HCT116 (cell line): ENCODE results near the gene CACNA1G. TPM values are rescaled to one million over a fixed set of nuclear protein-coding genes. Genes with fewer than 3 reads are reported as not detected.
A peak's percentile ranks its signal among the peaks of the same experiment; 100 is the strongest.

Experiments
- ATAC-seq: fragments of 200-7000 bp; cut with Tn5 transposase; 2 replicates; pipeline ENCODE4 v1.9.1; 2020; ENCODE audit warnings: mild to moderate bottlenecking, moderate library complexity
- BruUV-seq: library from RNA; stranded (reverse); fragments of 400-500 nt; replicated peaks from 2 replicates; lab custom pipeline; 2021; lab: Mats Ljungman, UMichigan
- CTCF ChIA-PET: fragments of 300-600 bp; sonication (Branson Sonifier 250); formaldehyde crosslinking; loops from one replicate; lab custom pipeline; 2021; ENCODE audit warnings: antibody characterized with exemption; lab: Charles Lee
- POLR2A ChIA-PET: fragments of 300-600, 350-600 bp; sonication (Branson Sonifier 250); formaldehyde crosslinking; loops from one replicate; lab custom pipeline; 2021; ENCODE audit warnings: antibody characterized with exemption; lab: Charles Lee
- RAD21 ChIA-PET, 2 experiments: fragments of 300-600 bp; sonication (Branson Sonifier 250); formaldehyde crosslinking; loops; one replicate each; lab custom pipeline; 2023; ENCODE audit warnings: low total read pairs in 2 of 2; ENCODE audit not compliant: uncharacterized antibody in 2 of 2, unreplicated experiment in 2 of 2, low non-redundant PET in 1 of 2; lab: Charles Lee
- DNase-seq: peaks from one replicate; pipeline ENCODE4 v3.0.0-alpha.2; 2010; ENCODE audit warnings: low read depth, low spot score
- H2AFZ ChIP-seq: fragments of 200-600 bp; shearing (Covaris generic), sonication (generic); 2 replicates; pipeline ENCODE4 v1.6.1; 2017; ENCODE audit warnings: low read depth, mixed run types, mixed read lengths, antibody characterized with exemption, low read length; ENCODE audit not compliant: poor library complexity, severe bottlenecking
- H3K27ac ChIP-seq: 2 replicates; pipeline ENCODE4 v1.5.1; 2012; ENCODE audit warnings: low read depth, low read length
- H3K27me3 ChIP-seq: fragments of 200-600 bp; sonication (generic); 2 replicates; pipeline ENCODE4 v1.6.1; 2016; ENCODE audit warnings: mixed run types, low read length, mixed read lengths; ENCODE audit not compliant: insufficient read depth
- H3K36me3 ChIP-seq, 2 experiments: fragments of 200-500 bp in 1 of 2; fragments of 200-600 bp in 1 of 2; sonication (Bioruptor generic) in 1 of 2; sonication (generic) in 1 of 2; 2 replicates each; pipeline versions ENCODE4 v1.5.1 to v1.6.1; 2014 to 2016; ENCODE audit warnings: low read length in 2 of 2, inconsistent platforms in 1 of 2, mixed read lengths in 1 of 2, mixed run types in 1 of 2; ENCODE audit not compliant: insufficient read depth in 2 of 2, control insufficient read depth in 1 of 2
- H3K4me1 ChIP-seq, 2 experiments: fragments of 200-600 bp in 1 of 2; sonication (generic) in 1 of 2; 2 replicates each; pipeline versions ENCODE4 v1.5.1 to v1.6.1; 2012 to 2017; ENCODE audit warnings: low read length in 2 of 2, inconsistent platforms in 1 of 2, mild to moderate bottlenecking in 1 of 2, mixed read lengths in 1 of 2, mixed run types in 1 of 2, moderate library complexity in 1 of 2; ENCODE audit not compliant: insufficient read depth in 2 of 2, control insufficient read depth in 1 of 2
- H3K4me2 ChIP-seq: fragments of 200-600 bp; sonication (generic); 2 replicates; pipeline ENCODE4 v1.6.1; 2017; ENCODE audit warnings: mixed run types, low read length, mixed read lengths
- H3K4me3 ChIP-seq, 2 experiments: fragments of 200-600 bp in 1 of 2; sonication (generic) in 1 of 2; replicated peaks in 1 of 2; 2 replicates each; pipeline ENCODE4 v1.5.1; 2011 to 2016; ENCODE audit warnings: low read length in 2 of 2, control low read depth in 1 of 2, low read depth in 1 of 2, mild to moderate bottlenecking in 1 of 2, mixed read lengths in 1 of 2, mixed run types in 1 of 2
- H3K79me2 ChIP-seq: fragments of 200-600 bp; sonication (generic); 2 replicates; pipeline ENCODE4 v1.6.1; 2017; ENCODE audit warnings: mild to moderate bottlenecking, mixed run types, low read length, moderate library complexity, mixed read lengths; ENCODE audit not compliant: insufficient read depth
- H3K9ac ChIP-seq: fragments of 200-600 bp; sonication (generic); 2 replicates; pipeline ENCODE4 v1.6.1; 2016; ENCODE audit warnings: low read length, mixed read lengths
- H3K9me2 ChIP-seq: fragments of 200-600 bp; sonication (generic), shearing (Covaris generic); 2 replicates; pipeline ENCODE4 v1.6.1; 2017; ENCODE audit warnings: mixed run types, mild to moderate bottlenecking, moderate library complexity; ENCODE audit not compliant: insufficient read depth
- H3K9me3 ChIP-seq, 2 experiments: fragments of 200-500 bp in 1 of 2; fragments of 200-600 bp in 1 of 2; sonication (Bioruptor generic) in 1 of 2; sonication (generic) in 1 of 2; 2 replicates each; pipeline ENCODE4 v1.6.1; 2014 to 2017; ENCODE audit warnings: low read length in 2 of 2, mixed read lengths in 2 of 2, inconsistent platforms in 1 of 2, low read depth in 1 of 2, mild to moderate bottlenecking in 1 of 2, mixed run types in 1 of 2, moderate library complexity in 1 of 2; ENCODE audit not compliant: control insufficient read depth in 1 of 2, insufficient read depth in 1 of 2
- H4K20me1 ChIP-seq: fragments of 200-600 bp; sonication (generic), shearing (Covaris generic); 2 replicates; pipeline ENCODE4 v1.6.1; 2017; ENCODE audit warnings: mixed run types, mild to moderate bottlenecking, moderate library complexity; ENCODE audit not compliant: insufficient read depth
- CBX3 ChIP-seq: IDR thresholded peaks from 2 replicates; pipeline ENCODE4 v1.6.1; 2012; ENCODE audit warnings: low read depth
- CEBPB ChIP-seq: IDR thresholded peaks from 2 replicates; pipeline ENCODE4 v1.6.1; 2012; ENCODE audit warnings: low read depth
- EGR1 ChIP-seq: IDR thresholded peaks from 2 replicates; pipeline ENCODE4 v1.6.1; 2012; ENCODE audit warnings: low read depth
- EZH2 ChIP-seq: fragments of 200-600 bp; sonication (generic); IDR thresholded peaks from 2 replicates; pipeline ENCODE4 v1.6.1; 2017; ENCODE audit warnings: antibody characterized with exemption, mixed run types
- EZH2phosphoT487 ChIP-seq: fragments of 200-600 bp; IDR thresholded peaks from 2 replicates; pipeline ENCODE4 v1.6.1; 2018; ENCODE audit warnings: antibody characterized with exemption, borderline replicate concordance
- FOSL1 ChIP-seq: IDR thresholded peaks from 2 replicates; pipeline ENCODE4 v1.6.1; 2012; ENCODE audit warnings: low read depth
- POLR2A ChIP-seq: IDR thresholded peaks from 2 replicates; pipeline ENCODE4 v1.7.0; 2011; ENCODE audit warnings: borderline replicate concordance; ENCODE audit not compliant: insufficient read depth, insufficient read length; ENCODE audit errors: extremely low read depth
- POLR2AphosphoS5 ChIP-seq: IDR thresholded peaks from 2 replicates; pipeline ENCODE4 v1.6.1; 2011; ENCODE audit warnings: mild to moderate bottlenecking, low read depth, low read length, moderate library complexity
- RAD21 ChIP-seq: IDR thresholded peaks from 2 replicates; pipeline ENCODE4 v1.6.1; 2012; ENCODE audit warnings: low read depth, mild to moderate bottlenecking
- SIN3A ChIP-seq: IDR thresholded peaks from 2 replicates; pipeline ENCODE4 v1.6.1; 2012; ENCODE audit warnings: low read depth
- SRF ChIP-seq: IDR thresholded peaks from 2 replicates; pipeline ENCODE4 v1.6.1; 2012; ENCODE audit warnings: low read depth
- TCF7L2 ChIP-seq: IDR thresholded peaks from 2 replicates; pipeline ENCODE4 v1.7.0; 2011; ENCODE audit warnings: borderline replicate concordance, inconsistent platforms; ENCODE audit not compliant: insufficient read depth, insufficient read length; ENCODE audit errors: extremely low read depth
- YY1 ChIP-seq: IDR thresholded peaks from 2 replicates; pipeline ENCODE4 v1.6.1; 2011; ENCODE audit warnings: low read length, low read depth, moderate library complexity, mild to moderate bottlenecking; ENCODE audit not compliant: insufficient replicate concordance; ENCODE audit errors: extremely low read depth
- ZFX ChIP-seq: fragments of 450-650 bp; IDR thresholded peaks from 2 replicates; pipeline ENCODE4 v1.6.1; 2017
- ZNF274 ChIP-seq: fragments of 200-500 bp; sonication (Bioruptor generic); IDR thresholded peaks from 2 replicates; pipeline ENCODE4 v1.6.1; 2014; ENCODE audit warnings: mild to moderate bottlenecking, low read depth, low read length, inconsistent platforms
- intact Hi-C: fragments of 100-400 bp; cut with micrococcal nuclease; formaldehyde crosslinking; loops from 2 replicates; pipeline ENCODE4 v1.10.0; 2022
- total RNA-seq: library from RNA; stranded (reverse); gene quantifications from one replicate; pipeline ENCODE4 v1.2.1, GENCODE V29; 2021; ENCODE audit not compliant: unreplicated experiment
- TF ChIP-seq, protein P1 (sequence below): IDR thresholded peaks from 2 replicates; pipeline ENCODE4 v1.6.1; 2012
- TF ChIP-seq, protein P2 (sequence below): IDR thresholded peaks from 2 replicates; pipeline ENCODE4 v1.6.1; 2011; ENCODE audit warnings: mild to moderate bottlenecking, low read length, moderate library complexity; ENCODE audit not compliant: insufficient replicate concordance; ENCODE audit errors: extremely low read depth
- TF ChIP-seq, protein P3 (sequence below): IDR thresholded peaks from 2 replicates; pipeline ENCODE4 v1.6.1; 2012

Gene CACNA1G
- total RNA-seq, 1 experiment from 2014 or later = 3.4 TPM

GRCh38 chr17:50546701-50547034 is 13.8 kb upstream of the CACNA1G start (continued):
- TF ChIP-seq, protein P1, sequence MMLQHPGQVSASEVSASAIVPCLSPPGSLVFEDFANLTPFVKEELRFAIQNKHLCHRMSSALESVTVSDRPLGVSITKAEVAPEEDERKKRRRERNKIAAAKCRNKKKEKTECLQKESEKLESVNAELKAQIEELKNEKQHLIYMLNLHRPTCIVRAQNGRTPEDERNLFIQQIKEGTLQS = no peak
- TF ChIP-seq TCF7L2 = no peak
- TF ChIP-seq, all 23 proteins: peak for 0

GRCh38 chr17:50547035-50547735 is 13.3 kb upstream of the CACNA1G start, which contains the start of gene SPATA20:
Gene SPATA20 (plus strand): TSS chr17:50547174. CDS start chr17:50547209, 35 bp downstream.
- CTCF ChIA-PET = interaction anchor here (1.0 to 2.1 kb wide), 5 partner anchors 46 to 151 kb away, joined by 3 to 19 read pairs (median 4); no protein-coding TSS in a partner anchor
- RAD21 ChIA-PET = interaction anchor here (0.7 to 2.1 kb wide), 4 partner anchors 13 to 83 kb away, joined by 5 to 12 read pairs (median 9); no protein-coding TSS in a partner anchor
- Histone ChIP-seq H3K36me3 (no peaks in the 10 kb centered on the region), H3K4me3 (peak within 1 kb of the TSS; percentile 65 to 85), H3K27ac (peak within 1 kb of the TSS; percentile 75), H4K20me1 (no peaks in the 10 kb centered on the region), H3K79me2 (no peaks in the 10 kb centered on the region; the same call in 1 of the 2 replicates), H3K4me1 (peaks cover 27 to 58% of the 10 kb centered on the region in 2 experiments), H3K27me3 (no peaks in the 10 kb centered on the region), H3K9me2 (no peaks in the 10 kb centered on the region), H3K4me2 (peak within 1 kb of the TSS; percentile 99), H2AFZ (peak within 1 kb of the TSS; percentile 4), H3K9me3 (no peaks in the 10 kb centered on the region), H3K9ac (peak within 1 kb of the TSS; percentile 86)
- intact Hi-C loops = loop anchor here (1.0 to 10.0 kb wide), 7 partner anchors 65 to 608 kb away; partner anchors contain the start of gene NME1
- ATAC-seq (peak; percentile 75), DNase-seq (peak; percentile 80)
- POLR2A ChIA-PET = no interaction called here
- no TSS peak for BruUV-seq
- TF ChIP-seq SIN3A (no peak), TCF7L2 (no peak), FOSL1 (no peak), CEBPB (no peak), SRF (no peak), POLR2A (peak; percentile 79), EGR1 (no peak), YY1 (peak; percentile 71), CBX3 (no peak), EZH2 (no peak), EZH2phosphoT487 (no peak), ZNF274 (no peak), RAD21 (no peak), ZFX (peak; percentile 95; the same call in 1 of the 2 replicates), POLR2AphosphoS5 (peak; percentile 95)
- TF ChIP-seq, protein P2, sequence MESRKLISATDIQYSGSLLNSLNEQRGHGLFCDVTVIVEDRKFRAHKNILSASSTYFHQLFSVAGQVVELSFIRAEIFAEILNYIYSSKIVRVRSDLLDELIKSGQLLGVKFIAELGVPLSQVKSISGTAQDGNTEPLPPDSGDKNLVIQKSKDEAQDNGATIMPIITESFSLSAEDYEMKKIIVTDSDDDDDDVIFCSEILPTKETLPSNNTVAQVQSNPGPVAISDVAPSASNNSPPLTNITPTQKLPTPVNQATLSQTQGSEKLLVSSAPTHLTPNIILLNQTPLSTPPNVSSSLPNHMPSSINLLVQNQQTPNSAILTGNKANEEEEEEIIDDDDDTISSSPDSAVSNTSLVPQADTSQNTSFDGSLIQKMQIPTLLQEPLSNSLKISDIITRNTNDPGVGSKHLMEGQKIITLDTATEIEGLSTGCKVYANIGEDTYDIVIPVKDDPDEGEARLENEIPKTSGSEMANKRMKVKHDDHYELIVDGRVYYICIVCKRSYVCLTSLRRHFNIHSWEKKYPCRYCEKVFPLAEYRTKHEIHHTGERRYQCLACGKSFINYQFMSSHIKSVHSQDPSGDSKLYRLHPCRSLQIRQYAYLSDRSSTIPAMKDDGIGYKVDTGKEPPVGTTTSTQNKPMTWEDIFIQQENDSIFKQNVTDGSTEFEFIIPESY = no peak
- TF ChIP-seq, protein P1 = no peak
- TF ChIP-seq, protein P3, sequence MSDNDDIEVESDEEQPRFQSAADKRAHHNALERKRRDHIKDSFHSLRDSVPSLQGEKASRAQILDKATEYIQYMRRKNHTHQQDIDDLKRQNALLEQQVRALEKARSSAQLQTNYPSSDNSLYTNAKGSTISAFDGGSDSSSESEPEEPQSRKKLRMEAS = no peak
